Tibial nerve (tissue), 4 donors: Measurements from ENCODE around the gene TNIP2. TPM values are rescaled to one million over a fixed set of nuclear protein-coding genes. Genes with fewer than 3 reads are reported as not detected.
A peak's percentile ranks its signal among the peaks of the same experiment; 100 is the strongest.

Experiments used
- DNase-seq, 2 donors: peaks; one replicate each; pipeline ENCODE4 v3.0.0-alpha.2; 2019; ENCODE audit warnings: low spot score in 2 of 2
- H3K27ac ChIP-seq, 4 donors: fragments of 200-600 bp; sonication (generic) in 3 of 4; one replicate each; pipeline ENCODE4 v1.5.1; 2017 to 2019; ENCODE audit warnings: mild to moderate bottlenecking in 1 of 4
- H3K27me3 ChIP-seq, 2 donors: fragments of 200-600 bp; sonication (generic) in 1 of 2; one replicate each; pipeline versions ENCODE4 v1.5.1 to v1.6.0; 2017 to 2019
- H3K36me3 ChIP-seq, 3 donors: fragments of 200-600 bp; sonication (generic); one replicate each; pipeline ENCODE4 v1.5.1; 2018 to 2019
- H3K4me1 ChIP-seq, 4 donors: fragments of 200-600 bp; sonication (generic) in 3 of 4; one replicate each; pipeline ENCODE4 v1.5.1; 2017 to 2019
- H3K4me3 ChIP-seq, 4 donors: fragments of 200-600 bp; sonication (generic) in 3 of 4; one replicate each; pipeline ENCODE4 v1.5.1; 2017 to 2019; ENCODE audit warnings: mild to moderate bottlenecking in 1 of 4, moderate library complexity in 1 of 4
- H3K9me3 ChIP-seq, 4 donors: fragments of 200-600 bp; sonication (generic) in 3 of 4; one replicate each; pipeline ENCODE4 v1.5.1; 2017 to 2019
- CTCF ChIP-seq, 5 experiments: fragments of 200-600 bp in 3 of 5; fragments of 450-650 bp in 2 of 5; sonication (generic) in 3 of 5; IDR thresholded peaks; one replicate each; pipeline ENCODE4 v1.5.1; 2016 to 2019; ENCODE audit warnings: antibody characterized with exemption in 5 of 5, mild to moderate bottlenecking in 3 of 5, moderate library complexity in 2 of 5
- EP300 ChIP-seq, 2 donors: sonication (generic); formaldehyde crosslinking; IDR thresholded peaks; one replicate each; pipeline ENCODE4 v1.6.1; 2017; ENCODE audit warnings: antibody characterized with exemption in 2 of 2, mild to moderate bottlenecking in 1 of 2
- POLR2A ChIP-seq, 2 donors: fragments of 450-650 bp; IDR thresholded peaks; one replicate each; pipeline ENCODE4 v1.6.1; 2017; ENCODE audit warnings: antibody characterized with exemption in 2 of 2, mild to moderate bottlenecking in 2 of 2, moderate library complexity in 2 of 2
- WGBS, 2 donors: methylation state at CpG; one replicate each; pipeline ENCODE4 v1.1.5; 2018; 5-methylcytosine and 5-hydroxymethylcytosine counted together
- total RNA-seq, 4 donors: library from RNA; depleted of rRNA; stranded (reverse); fragments of >200 nt; gene quantifications; one replicate each; pipeline ENCODE4 v1.1.0, GENCODE V29; 2016

Gene TNIP2
- total RNA-seq, 4 donors from 2014 or later = 78.3 to 110 (median 89.3) TPM

GRCh38 chr4:2698504-2698903 lies 57.6 kb downstream of the TNIP2 start:
- Histone ChIP-seq H3K9me3 (no peaks in the 10 kb centered on the region), H3K4me3 (no peak overlapping the region), H3K36me3 (peaks cover 0 to 98% (median 25%) of the 10 kb centered on the region in 3 donors), H3K27ac (peak overlapping the region in 1 of 4 donors; percentile 13), H3K27me3 (no peaks in the 10 kb centered on the region), H3K4me1 (no peaks in the 10 kb centered on the region)
- WGBS, 2 donors = 26 to 36% methylated on average over 1 of the region's 1 CpG
- DNase-seq = no peak
- TF ChIP-seq POLR2A (IDR thresholded peaks at IDR 0.05) (no peak), EP300 (IDR thresholded peaks at IDR 0.05) (no peak), CTCF (IDR thresholded peaks at IDR 0.05) (no peak)

GRCh38 chr4:2697995-2698414 lies 58.1 kb downstream of the TNIP2 start:
- WGBS, 2 donors = 80 to 85% methylated on average over 8 of the region's 8 CpGs
- H3K27ac ChIP-seq = peak overlapping the region in 1 of 4 donors; percentile 13
- H3K4me1 ChIP-seq = no peaks in the 10 kb centered on the region
- no peaks in the 10 kb centered on the region for H3K9me3 ChIP-seq
- no peak for DNase-seq
- H3K4me3 ChIP-seq = no peak overlapping the region
- TF ChIP-seq EP300 (IDR thresholded peaks at IDR 0.05) (no peak), CTCF (IDR thresholded peaks at IDR 0.05) (no peak), POLR2A (IDR thresholded peaks at IDR 0.05) (no peak)
- peaks cover 0 to 98% (median 30%) of the 10 kb centered on the region in 3 donors for H3K36me3 ChIP-seq
- no peaks in the 10 kb centered on the region for H3K27me3 ChIP-seq

- Histone ChIP-seq H3K27me3 (no peaks in the 10 kb centered on the region), H3K27ac (no peak overlapping the region), H3K4me3 (no peak overlapping the region), H3K4me1 (no peaks in the 10 kb centered on the region), H3K36me3 (peaks cover 0 to 98% (median 34%) of the 10 kb centered on the region in 3 donors), H3K9me3 (no peaks in the 10 kb centered on the region)
- no peak for DNase-seq
- TF ChIP-seq EP300 (IDR thresholded peaks at IDR 0.05) (no peak), CTCF (IDR thresholded peaks at IDR 0.05) (no peak), POLR2A (IDR thresholded peaks at IDR 0.05) (no peak)
- WGBS, 2 donors = 86 to 95% methylated on average over 14 of the region's 14 CpGs
Measured at GRCh38 chr4:2696423-2696822, 59.7 kb downstream of the TNIP2 start.

- TF ChIP-seq EP300 (IDR thresholded peaks at IDR 0.05) (no peak), CTCF (IDR thresholded peaks at IDR 0.05) (no peak), POLR2A (IDR thresholded peaks at IDR 0.05) (no peak)
- Histone ChIP-seq H3K27me3 (no peaks in the 10 kb centered on the region), H3K4me3 (no peak overlapping the region), H3K4me1 (no peaks in the 10 kb centered on the region), H3K27ac (no peak overlapping the region), H3K36me3 (peaks cover 2 to 98% (median 41%) of the 10 kb centered on the region in 3 donors), H3K9me3 (no peaks in the 10 kb centered on the region)
- no peak for DNase-seq
- 86 to 90% methylated on average over 5 of the region's 5 CpGs for WGBS, 2 donors
Measured at GRCh38 chr4:2695346-2696060, 60.6 kb downstream of the TNIP2 start.

- H3K4me1 ChIP-seq = no peaks in the 10 kb centered on the region
- DNase-seq = no peak
- 83 to 85% methylated on average over 16 of the region's 16 CpGs for WGBS, 2 donors
Measured at GRCh38 chr4:2694691-2695090, 61.4 kb downstream of the TNIP2 start.

More at GRCh38 chr4:2694691-2695090, 61.4 kb downstream of the TNIP2 start:
- TF ChIP-seq POLR2A (IDR thresholded peaks at IDR 0.05) (no peak), EP300 (IDR thresholded peaks at IDR 0.05) (no peak), CTCF (IDR thresholded peaks at IDR 0.05) (no peak)
- Histone ChIP-seq H3K27ac (no peak overlapping the region), H3K27me3 (no peaks in the 10 kb centered on the region), H3K9me3 (no peaks in the 10 kb centered on the region), H3K4me3 (no peak overlapping the region), H3K36me3 (peaks cover 2 to 97% (median 33%) of the 10 kb centered on the region in 3 donors)
